Effector memory CD4-positive, alpha-beta T cell (primary cell): ENCODE measurements around the gene PMFBP1.

Experiments used
- DNase-seq, 3 donors: peaks; one replicate each; pipeline ENCODE4 v3.0.0-alpha.2; 2020
- H3K27ac ChIP-seq: 2 replicates; pipeline ENCODE4 v1.7.0; 2013; ENCODE audit warnings: mild to moderate bottlenecking, low read length, moderate library complexity; ENCODE audit not compliant: insufficient read depth, poor library complexity, severe bottlenecking
- H3K27me3 ChIP-seq: replicated peaks from 2 replicates; pipeline ENCODE4 v1.7.0; 2013; ENCODE audit warnings: mild to moderate bottlenecking, low read length; ENCODE audit not compliant: insufficient read depth, control insufficient read depth, poor library complexity, severe bottlenecking
- H3K36me3 ChIP-seq: 2 replicates; pipeline ENCODE4 v1.7.0; 2013; ENCODE audit warnings: mild to moderate bottlenecking, low read length, moderate library complexity; ENCODE audit not compliant: control insufficient read depth, insufficient read depth
- H3K4me1 ChIP-seq: 2 replicates; pipeline ENCODE4 v1.7.0; 2013; ENCODE audit warnings: low read length, mild to moderate bottlenecking; ENCODE audit not compliant: control insufficient read depth, insufficient read depth, poor library complexity, severe bottlenecking
- H3K4me3 ChIP-seq: 2 replicates; pipeline ENCODE4 v1.7.0; 2013; ENCODE audit warnings: low read length, low read depth, mild to moderate bottlenecking; ENCODE audit not compliant: insufficient read depth, poor library complexity, severe bottlenecking
- H3K9me3 ChIP-seq: 2 replicates; pipeline ENCODE4 v1.7.0; 2013; ENCODE audit warnings: mild to moderate bottlenecking, low read length, moderate library complexity; ENCODE audit not compliant: control insufficient read depth

The PMFBP1 gene

GRCh38 chr16:72188541-72188940 lies 16.6 kb upstream of the PMFBP1 start:
- DNase-seq: no peak
- Histone ChIP-seq H3K4me3 (no peak overlapping the region), H3K9me3 (no peaks in the 10 kb centered on the region), H3K27ac (no peak overlapping the region), H3K4me1 (no peaks in the 10 kb centered on the region), H3K27me3 (no peaks in the 10 kb centered on the region), H3K36me3 (no peaks in the 10 kb centered on the region)

GRCh38 chr16:72187551-72187950 lies 15.6 kb upstream of the PMFBP1 start:
- Histone ChIP-seq H3K27me3 (no peaks in the 10 kb centered on the region), H3K36me3 (no peaks in the 10 kb centered on the region), H3K4me3 (no peak overlapping the region), H3K4me1 (no peaks in the 10 kb centered on the region), H3K9me3 (no peaks in the 10 kb centered on the region), H3K27ac (no peak overlapping the region)
- no peak for DNase-seq

GRCh38 chr16:72182976-72183375 lies 11.0 kb upstream of the PMFBP1 start:
- H3K36me3 ChIP-seq: no peaks in the 10 kb centered on the region
- no peaks in the 10 kb centered on the region for H3K9me3 ChIP-seq
- no peaks in the 10 kb centered on the region for H3K27me3 ChIP-seq
- H3K27ac ChIP-seq: no peak overlapping the region
- DNase-seq: no peak
- no peaks in the 10 kb centered on the region for H3K4me1 ChIP-seq
- H3K4me3 ChIP-seq: no peak overlapping the region

DNA sequence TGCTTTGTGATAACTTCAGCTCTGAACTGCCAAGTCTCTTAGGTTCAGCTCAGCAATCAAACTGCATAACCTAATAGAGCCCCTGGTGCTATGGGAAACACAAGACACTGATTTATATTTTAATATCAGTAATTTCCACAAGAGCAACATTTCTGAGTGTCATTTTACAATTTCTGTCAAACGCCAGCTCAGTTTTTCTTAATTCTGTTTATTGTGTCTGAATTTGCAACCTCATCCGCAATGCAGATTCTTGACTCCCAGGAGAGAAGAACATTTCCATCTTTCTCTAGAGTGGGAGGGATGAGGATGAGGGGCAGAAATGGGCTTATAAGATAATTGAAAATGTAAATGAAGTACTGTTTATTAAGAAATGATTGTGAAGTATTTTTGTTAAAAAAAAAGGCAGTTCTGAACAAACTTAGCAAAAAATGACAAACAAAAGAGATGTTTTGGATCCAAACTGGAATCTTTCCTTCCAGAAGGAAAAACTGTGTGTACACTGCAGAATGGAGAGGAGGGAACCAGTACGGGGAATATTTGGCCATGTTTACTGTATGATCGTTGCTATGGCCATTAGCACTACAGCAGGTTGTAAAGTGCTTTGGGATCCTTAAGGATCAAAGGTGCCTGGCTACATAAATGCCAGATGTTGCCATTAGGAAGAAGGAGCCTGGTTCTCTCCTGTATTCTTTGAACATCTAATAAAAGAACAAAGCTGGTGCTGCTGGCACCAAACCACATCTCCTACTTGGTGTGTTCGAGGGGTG lies 7.4 kb upstream of the PMFBP1 start:
- no peaks in the 10 kb centered on the region for H3K4me1 ChIP-seq
- no peaks in the 10 kb centered on the region for H3K9me3 ChIP-seq
- H3K27ac ChIP-seq: no peak overlapping the region
- no peaks in the 10 kb centered on the region for H3K36me3 ChIP-seq
- H3K27me3 ChIP-seq: no peaks in the 10 kb centered on the region
- DNase-seq: no peak
- H3K4me3 ChIP-seq: no peak overlapping the region

DNA sequence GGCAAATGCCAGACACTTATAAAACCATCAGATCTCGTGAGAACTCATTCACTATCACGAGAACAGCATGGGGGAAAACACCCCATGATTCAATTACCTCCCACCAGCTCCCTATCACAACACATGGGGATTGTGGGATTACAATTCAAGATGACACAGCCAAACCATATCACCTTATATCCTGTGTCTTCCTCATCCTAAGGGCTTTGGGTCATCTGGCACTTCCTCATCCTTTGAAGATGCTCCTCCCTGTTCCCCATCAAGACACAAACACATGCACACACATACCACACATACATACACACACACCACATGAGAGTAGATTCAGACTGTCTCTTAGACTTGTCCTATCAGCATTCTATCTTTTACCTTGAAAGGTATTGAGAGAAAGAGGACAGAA lies 2.8 kb upstream of the PMFBP1 start:
- no peaks in the 10 kb centered on the region for H3K36me3 ChIP-seq
- H3K4me1 ChIP-seq: no peaks in the 10 kb centered on the region
- no peaks in the 10 kb centered on the region for H3K9me3 ChIP-seq
- H3K4me3 ChIP-seq: no peak overlapping the region
- no peaks in the 10 kb centered on the region for H3K27me3 ChIP-seq
- H3K27ac ChIP-seq: no peak overlapping the region
- no peak for DNase-seq

- Histone ChIP-seq H3K4me1 (no peaks in the 10 kb centered on the region), H3K27ac (no peak overlapping the region), H3K36me3 (no peaks in the 10 kb centered on the region), H3K4me3 (no peak overlapping the region), H3K9me3 (no peaks in the 10 kb centered on the region), H3K27me3 (no peaks in the 10 kb centered on the region)
- DNase-seq: no peak
Observed at GRCh38 chr16:72173997-72174396, 2.0 kb upstream of the PMFBP1 start.

- no peak overlapping the region for H3K27ac ChIP-seq
- H3K36me3 ChIP-seq: no peaks in the 10 kb centered on the region
- H3K4me3 ChIP-seq: no peak overlapping the region
- DNase-seq: no peak
- H3K27me3 ChIP-seq: no peaks in the 10 kb centered on the region
- no peaks in the 10 kb centered on the region for H3K4me1 ChIP-seq
- H3K9me3 ChIP-seq: no peaks in the 10 kb centered on the region
Observed at GRCh38 chr16:72171236-72171635, 719 bp downstream of the PMFBP1 start.

- Histone ChIP-seq H3K4me1 (no peaks in the 10 kb centered on the region), H3K9me3 (no peaks in the 10 kb centered on the region), H3K4me3 (no peak overlapping the region), H3K27ac (no peak overlapping the region), H3K36me3 (no peaks in the 10 kb centered on the region), H3K27me3 (no peaks in the 10 kb centered on the region)
- no peak for DNase-seq
Observed at GRCh38 chr16:72169708-72170107, 2.2 kb downstream of the PMFBP1 start.

DNA sequence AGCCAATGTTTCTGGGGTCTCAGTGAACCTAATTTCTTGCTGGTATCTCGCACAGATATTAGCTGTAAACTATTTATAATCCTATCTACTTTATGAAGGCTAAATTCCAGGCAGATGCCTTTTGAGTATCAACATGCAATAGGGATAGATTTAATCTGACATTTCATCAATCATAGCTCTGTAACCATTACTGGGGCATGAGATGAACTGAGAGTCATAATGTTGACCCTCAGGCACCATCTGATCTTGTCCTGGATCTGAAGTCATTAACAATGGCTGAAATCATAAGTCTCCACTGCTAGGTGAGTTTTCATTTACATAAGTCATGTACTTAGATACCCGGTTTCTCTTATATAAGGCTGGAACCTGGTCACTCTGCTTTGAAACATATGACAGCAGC lies 3.6 kb downstream of the PMFBP1 start:
- Histone ChIP-seq H3K36me3 (no peaks in the 10 kb centered on the region), H3K4me1 (no peaks in the 10 kb centered on the region), H3K4me3 (no peak overlapping the region), H3K27me3 (no peaks in the 10 kb centered on the region), H3K9me3 (no peaks in the 10 kb centered on the region), H3K27ac (no peak overlapping the region)
- DNase-seq: no peak

DNA sequence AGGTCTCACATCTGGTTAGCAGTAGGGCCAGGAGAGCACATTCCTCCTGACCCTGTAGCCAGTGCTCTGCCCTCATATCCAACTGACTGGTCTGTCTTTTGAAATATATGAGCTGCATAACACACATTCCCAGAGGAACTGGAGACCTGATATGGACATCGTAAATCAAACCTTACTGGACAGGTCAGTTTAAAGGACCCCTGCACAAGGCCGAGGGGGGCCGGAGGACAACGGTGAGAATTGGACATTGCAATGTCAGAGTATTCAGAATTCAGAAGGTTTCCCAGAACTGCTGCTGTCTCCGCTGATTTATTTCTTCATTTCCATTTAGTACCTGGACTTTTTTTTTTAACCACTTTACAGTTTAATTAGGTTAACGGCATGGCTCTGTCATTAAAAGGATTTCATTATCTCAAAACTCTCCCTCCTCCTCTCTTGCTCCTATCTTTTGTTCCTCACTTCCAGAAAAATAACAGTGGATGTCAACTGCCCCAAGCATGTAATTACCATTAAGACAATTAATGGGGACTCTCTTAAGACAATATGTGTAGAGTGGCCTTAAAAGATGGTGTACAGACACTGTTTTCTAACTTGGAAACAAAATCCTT lies 4.9 kb downstream of the PMFBP1 start:
- DNase-seq: no peak
- no peaks in the 10 kb centered on the region for H3K27me3 ChIP-seq
- no peaks in the 10 kb centered on the region for H3K4me1 ChIP-seq
- no peaks in the 10 kb centered on the region for H3K36me3 ChIP-seq
- no peaks in the 10 kb centered on the region for H3K9me3 ChIP-seq
- H3K27ac ChIP-seq: no peak overlapping the region
- no peak overlapping the region for H3K4me3 ChIP-seq
